Right lobe of liver (tissue), 6 donors: Measurements from ENCODE around the gene DEFB127. TPM values are rescaled to one million over a fixed set of nuclear protein-coding genes. Genes with fewer than 3 reads are reported as not detected.
"Not testable (repeated sequence)": the region's sequence is repeated elsewhere in the genome, so short reads cannot be mapped to it uniquely, and the experiment has no call there.

Experiments
- ATAC-seq, 4 donors: fragments of 200-7000 bp; cut with Tn5 transposase; one replicate each; pipeline ENCODE4 v1.9.1; 2020; ENCODE audit warnings: mild to moderate bottlenecking in 4 of 4, moderate library complexity in 4 of 4
- DNase-seq, 3 donors: peaks; one replicate each; pipeline ENCODE4 v3.0.0-alpha.2; 2020
- H3K27ac ChIP-seq, 3 donors: fragments of 200-600 bp; one replicate each; pipeline ENCODE4 v1.8.0; 2022
- H3K27me3 ChIP-seq, 2 donors: fragments of 200-600 bp; one replicate each; pipeline ENCODE4 v1.8.0; 2022
- H3K36me3 ChIP-seq, 4 donors: fragments of 200-600 bp; sonication (generic) in 1 of 4; one replicate each; pipeline versions ENCODE4 v1.5.1 to v1.8.0; 2017 to 2022; ENCODE audit warnings: control low read depth in 1 of 4
- H3K4me1 ChIP-seq, 4 donors: fragments of 200-600 bp; sonication (generic) in 1 of 4; one replicate each; pipeline versions ENCODE4 v1.5.1 to v1.8.0; 2017 to 2022; ENCODE audit warnings: control low read depth in 1 of 4
- H3K4me3 ChIP-seq, 3 donors: fragments of 200-600 bp; one replicate each; pipeline ENCODE4 v1.8.0; 2022
- H3K9me3 ChIP-seq, 4 donors: fragments of 200-600 bp; sonication (generic) in 1 of 4; one replicate each; pipeline versions ENCODE4 v1.5.1 to v1.8.0; 2017 to 2022; ENCODE audit warnings: control low read depth in 1 of 4
- CTCF ChIP-seq, 4 donors: fragments of 200-600 bp in 3 of 4; fragments of 450-650 bp in 1 of 4; IDR thresholded peaks; one replicate each; pipeline versions ENCODE4 v1.5.1 to v1.8.0; 2016 to 2022; ENCODE audit warnings: antibody characterized with exemption in 4 of 4, mild to moderate bottlenecking in 2 of 4
- POLR2A ChIP-seq: fragments of 450-650 bp; IDR thresholded peaks from one replicate; pipeline ENCODE4 v1.6.1; 2017; ENCODE audit warnings: antibody characterized with exemption, mild to moderate bottlenecking
- WGBS: methylation state at CpG from one replicate; pipeline ENCODE4 v1.1.6; 2018; ENCODE audit warnings: low coverage, low lambda C conversion rate; ENCODE audit not compliant: insufficient coverage; ENCODE audit errors: missing lambda C conversion rate; 5-methylcytosine and 5-hydroxymethylcytosine counted together
- intact Hi-C, 2 donors: fragments of 100-400 bp; cut with DNase I; formaldehyde crosslinking; loops; one replicate each; pipeline versions ENCODE4 v1.11.2 to v1.14.1; 2022
- total RNA-seq, 6 experiments: library from RNA; depleted of rRNA in 2 of 6; stranded (reverse); fragments of >200 nt in 2 of 6; fragmentation: NEBNext Ultra II Directional in 3 of 6; extraction: Animal tissue kit (Norgen Biotek cat#: 25700) in 3 of 6; gene quantifications; one replicate each; pipeline versions ENCODE4 v1.1.0 to v1.2.4, GENCODE V29; 2016 to 2023
- donor health status: DM: no; HTN: yes; CAD: no.
- donor health status: DM: no; HTN: no; CAD: no.
- donor health status: DM: no; HTN: no; CAD: no.
- donor health status: DM: no; HTN: yes; CAD: no.
- donor health status: DM: no; HTN: yes; CAD: no.

Gene DEFB127
- total RNA-seq, 6 experiments from 2014 or later, result not detected

- TF ChIP-seq POLR2A, result no peak
- TF ChIP-seq CTCF (IDR thresholded peaks at IDR 0.05), result no peak
- Histone ChIP-seq H3K27me3 (no peaks in the 10 kb centered on the region), H3K27ac (no peak overlapping the region), H3K4me3 (no peak overlapping the region), H3K9me3 (no peaks in the 10 kb centered on the region), H3K4me1 (no peaks in the 10 kb centered on the region), H3K36me3 (no peaks in the 10 kb centered on the region)
- intact Hi-C loops, result no loop called here
- ATAC-seq, result no peak
- DNase-seq, result no peak
- 25% methylated on average over 2 of the region's 2 CpGs for WGBS
Observed at GRCh38 chr20:184288-184687, 27.0 kb downstream of the DEFB127 start.

- WGBS, result 34% methylated on average over 2 of the region's 2 CpGs
- TF ChIP-seq CTCF (IDR thresholded peaks at IDR 0.05) (no peak), POLR2A (no peak)
Observed at GRCh38 chr20:187733-188132, 30.5 kb downstream of the DEFB127 start.

GRCh38 chr20:189611-190010 lies 32.4 kb downstream of the DEFB127 start, which contains the start of gene DEFB128:
Gene DEFB128, minus strand, starts transcription at chr20:189711. Its CDS starts 88 bp downstream, at chr20:189623.
- no peak for TF ChIP-seq POLR2A
- no peak for TF ChIP-seq CTCF (IDR thresholded peaks at IDR 0.05)
- H3K27ac ChIP-seq, result no peak within 1 kb of the TSS
- no peak within 1 kb of the TSS for H3K4me3 ChIP-seq
- ATAC-seq, result no peak
- no peaks in the 10 kb centered on the region for H3K4me1 ChIP-seq
- H3K36me3 ChIP-seq, result no peaks in the 10 kb centered on the region
- H3K27me3 ChIP-seq, result no peaks in the 10 kb centered on the region
- no peak for DNase-seq
- intact Hi-C loops, result no loop called here
- 39% methylated on average over 7 of the region's 7 CpGs for WGBS
- no peaks in the 10 kb centered on the region for H3K9me3 ChIP-seq

More at GRCh38 chr20:187733-188132, 30.5 kb downstream of the DEFB127 start:
- no peaks in the 10 kb centered on the region for H3K4me1 ChIP-seq
- intact Hi-C loops, result no loop called here
- H3K27ac ChIP-seq, result no peak overlapping the region
- no peaks in the 10 kb centered on the region for H3K9me3 ChIP-seq
- ATAC-seq, result no peak
- no peaks in the 10 kb centered on the region for H3K27me3 ChIP-seq
- no peaks in the 10 kb centered on the region for H3K36me3 ChIP-seq
- no peak for DNase-seq
- H3K4me3 ChIP-seq, result no peak overlapping the region

GRCh38 chr20:198225-198624 lies 41.0 kb downstream of the DEFB127 start:
- WGBS, result 85% methylated on average over 1 of the region's 1 CpG
- Histone ChIP-seq H3K27me3 (no peaks in the 10 kb centered on the region), H3K36me3 (no peaks in the 10 kb centered on the region), H3K27ac (no peak overlapping the region), H3K4me1 (no peaks in the 10 kb centered on the region), H3K9me3 (no peaks in the 10 kb centered on the region), H3K4me3 (no peak overlapping the region)
- TF ChIP-seq POLR2A, result no peak
- no peak for TF ChIP-seq CTCF (IDR thresholded peaks at IDR 0.05)
- DNase-seq (no peak), ATAC-seq (no peak)
- intact Hi-C loops, result no loop called here

- H3K4me3 ChIP-seq, result no peak overlapping the region
- no peak for DNase-seq
- H3K27ac ChIP-seq, result no peak overlapping the region
- H3K4me1 ChIP-seq, result no peaks in the 10 kb centered on the region
- H3K36me3 ChIP-seq, result no peaks in the 10 kb centered on the region
- H3K9me3 ChIP-seq, result no peaks in the 10 kb centered on the region
- H3K27me3 ChIP-seq, result no peaks in the 10 kb centered on the region
- ATAC-seq, result no peak
- TF ChIP-seq POLR2A (no peak), CTCF (IDR thresholded peaks at IDR 0.05) (no peak)
- intact Hi-C loops, result no loop called here
- 32% methylated on average over 3 of the region's 4 CpGs for WGBS
Observed at GRCh38 chr20:199996-200395, 42.7 kb downstream of the DEFB127 start.

GRCh38 chr20:203630-204029 lies 46.4 kb downstream of the DEFB127 start:
- DNase-seq, H3K4me1 ChIP-seq, H3K27ac ChIP-seq, H3K4me3 ChIP-seq, ATAC-seq, intact Hi-C loops, H3K27me3 ChIP-seq, H3K9me3 ChIP-seq, H3K36me3 ChIP-seq: not testable (repeated sequence)
- 44% methylated on average over 4 of the region's 4 CpGs for WGBS
